ENCODE results near the gene TGFBR2.

GRCh38 chr3:30694148-30694547, 87.7 kb downstream of the TGFBR2 start:
- TF ChIP-seq, protein P1, sequence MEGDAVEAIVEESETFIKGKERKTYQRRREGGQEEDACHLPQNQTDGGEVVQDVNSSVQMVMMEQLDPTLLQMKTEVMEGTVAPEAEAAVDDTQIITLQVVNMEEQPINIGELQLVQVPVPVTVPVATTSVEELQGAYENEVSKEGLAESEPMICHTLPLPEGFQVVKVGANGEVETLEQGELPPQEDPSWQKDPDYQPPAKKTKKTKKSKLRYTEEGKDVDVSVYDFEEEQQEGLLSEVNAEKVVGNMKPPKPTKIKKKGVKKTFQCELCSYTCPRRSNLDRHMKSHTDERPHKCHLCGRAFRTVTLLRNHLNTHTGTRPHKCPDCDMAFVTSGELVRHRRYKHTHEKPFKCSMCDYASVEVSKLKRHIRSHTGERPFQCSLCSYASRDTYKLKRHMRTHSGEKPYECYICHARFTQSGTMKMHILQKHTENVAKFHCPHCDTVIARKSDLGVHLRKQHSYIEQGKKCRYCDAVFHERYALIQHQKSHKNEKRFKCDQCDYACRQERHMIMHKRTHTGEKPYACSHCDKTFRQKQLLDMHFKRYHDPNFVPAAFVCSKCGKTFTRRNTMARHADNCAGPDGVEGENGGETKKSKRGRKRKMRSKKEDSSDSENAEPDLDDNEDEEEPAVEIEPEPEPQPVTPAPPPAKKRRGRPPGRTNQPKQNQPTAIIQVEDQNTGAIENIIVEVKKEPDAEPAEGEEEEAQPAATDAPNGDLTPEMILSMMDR (IDR thresholded peaks at IDR 0.05 in 8 of 11, conservative IDR thresholded peaks at IDR 0.05 in 3 of 11), result no peak
- TF ChIP-seq POLR2AphosphoS5 (IDR thresholded peaks at IDR 0.05), result no peak
